ENCODE measurements around the gene TIMM8B. TPM values are rescaled to one million over a fixed set of nuclear protein-coding genes. Genes with fewer than 3 reads are reported as not detected.
"Not testable (repeated sequence)": the region's sequence is repeated elsewhere in the genome, so short reads cannot be mapped to it uniquely, and the experiment has no call there.

Gene TIMM8B
- total RNA-seq, 2 donors from 2014 or later, result 49.1 to 65.1 TPM

DNA sequence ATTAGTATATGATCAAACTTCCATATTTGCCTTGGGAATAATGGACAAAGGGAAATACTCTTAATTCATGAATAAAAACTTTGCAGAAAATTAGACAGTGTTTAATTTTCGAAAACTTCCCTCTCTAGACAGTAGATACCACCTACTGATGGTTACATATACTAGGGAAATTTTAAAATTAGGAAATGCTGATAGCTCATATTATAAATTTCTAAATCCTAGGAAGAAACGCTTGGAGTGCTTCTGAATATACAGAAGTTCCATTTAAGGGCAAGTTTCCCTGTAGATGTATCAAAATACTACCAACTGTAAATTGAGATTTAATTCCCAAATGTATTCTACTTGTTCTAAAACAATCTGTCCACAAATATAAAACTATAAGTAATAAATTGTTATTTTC, 8.7 kb upstream of the TIMM8B start:
- DNase-seq; ATAC-seq; intact Hi-C loops (cut with DNase I, micrococcal nuclease): not testable (repeated sequence)

DNA sequence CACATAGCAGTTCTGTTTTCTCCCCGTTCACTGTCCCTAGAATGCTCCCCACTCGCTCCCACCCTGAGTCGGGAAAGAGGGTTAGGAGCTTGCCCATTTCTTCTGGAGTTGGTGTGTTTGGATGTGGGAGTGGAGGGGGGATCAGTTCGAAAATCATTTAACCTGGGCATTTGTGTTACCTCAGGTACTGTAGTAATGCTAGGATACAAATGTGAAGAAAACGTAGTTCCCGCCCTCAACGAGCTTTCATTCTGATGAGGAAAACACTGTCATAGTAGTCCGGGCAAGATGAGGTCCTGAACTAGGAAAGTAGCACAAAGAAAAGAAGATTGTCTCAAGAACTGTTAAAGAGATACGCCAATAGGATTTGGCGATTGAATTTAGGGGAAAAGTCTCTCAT, 656 bp upstream of the TIMM8B start:
- DNase-seq, result peak in 1 of 2 donors; percentile 11
- ATAC-seq, result peak; percentile 21
- intact Hi-C loops (cut with DNase I, micrococcal nuclease), result no loop called here

DNA sequence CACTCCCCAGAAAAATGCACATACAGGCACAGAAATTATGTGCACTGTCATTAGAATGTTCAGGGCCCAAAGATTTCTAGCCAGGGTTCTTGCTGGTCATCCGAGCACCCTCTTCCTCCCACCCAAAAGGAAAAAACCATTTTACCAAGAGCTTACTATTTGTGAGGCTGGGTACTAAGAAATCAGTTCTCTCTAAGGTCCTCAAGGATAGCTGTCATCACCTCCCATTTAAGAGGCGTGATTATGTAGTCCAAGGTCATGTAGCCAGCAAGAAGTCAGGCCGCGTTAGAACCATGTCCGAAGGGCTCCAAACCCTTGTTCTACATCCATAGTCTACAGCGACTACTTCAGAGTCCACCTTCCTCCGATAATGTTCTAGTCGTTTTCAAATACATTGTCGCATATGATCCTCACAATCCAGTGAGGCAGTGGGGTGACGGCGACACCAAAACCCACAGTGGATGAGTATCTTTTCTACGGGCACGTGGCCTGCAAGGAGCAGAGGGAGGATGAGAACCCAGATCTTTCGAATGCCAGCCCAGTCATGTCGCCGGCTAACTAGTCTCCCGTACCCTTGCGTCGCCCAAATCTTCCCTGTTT, 634 bp downstream of the TIMM8B start:
- DNase-seq (peak; percentile 39 to 45), ATAC-seq (peak; percentile 61)
- intact Hi-C loops (cut with DNase I, micrococcal nuclease), result no loop called here

DNA sequence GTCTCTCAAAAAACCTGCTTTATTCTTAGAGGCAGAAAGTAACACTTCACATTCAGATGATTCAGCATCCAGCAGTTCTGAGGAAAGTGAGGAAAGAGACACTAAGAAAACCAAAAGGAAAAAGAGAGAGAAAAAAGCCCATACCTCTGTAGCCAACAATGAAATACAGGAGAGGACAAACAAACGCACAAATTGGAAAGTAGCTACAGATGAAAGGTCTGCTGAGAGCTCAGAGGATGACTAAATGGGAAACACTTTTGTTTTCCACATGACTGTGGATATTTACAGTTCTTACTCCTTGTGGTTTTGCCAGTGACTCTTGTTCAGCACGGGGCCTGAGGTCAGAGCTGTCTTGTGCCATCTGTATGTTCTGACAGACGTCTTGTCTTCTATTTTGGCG, 3.8 kb downstream of the TIMM8B start:
- intact Hi-C loops (cut with DNase I, micrococcal nuclease), result no loop called here
- DNase-seq (no peak), ATAC-seq (no peak)

DNA sequence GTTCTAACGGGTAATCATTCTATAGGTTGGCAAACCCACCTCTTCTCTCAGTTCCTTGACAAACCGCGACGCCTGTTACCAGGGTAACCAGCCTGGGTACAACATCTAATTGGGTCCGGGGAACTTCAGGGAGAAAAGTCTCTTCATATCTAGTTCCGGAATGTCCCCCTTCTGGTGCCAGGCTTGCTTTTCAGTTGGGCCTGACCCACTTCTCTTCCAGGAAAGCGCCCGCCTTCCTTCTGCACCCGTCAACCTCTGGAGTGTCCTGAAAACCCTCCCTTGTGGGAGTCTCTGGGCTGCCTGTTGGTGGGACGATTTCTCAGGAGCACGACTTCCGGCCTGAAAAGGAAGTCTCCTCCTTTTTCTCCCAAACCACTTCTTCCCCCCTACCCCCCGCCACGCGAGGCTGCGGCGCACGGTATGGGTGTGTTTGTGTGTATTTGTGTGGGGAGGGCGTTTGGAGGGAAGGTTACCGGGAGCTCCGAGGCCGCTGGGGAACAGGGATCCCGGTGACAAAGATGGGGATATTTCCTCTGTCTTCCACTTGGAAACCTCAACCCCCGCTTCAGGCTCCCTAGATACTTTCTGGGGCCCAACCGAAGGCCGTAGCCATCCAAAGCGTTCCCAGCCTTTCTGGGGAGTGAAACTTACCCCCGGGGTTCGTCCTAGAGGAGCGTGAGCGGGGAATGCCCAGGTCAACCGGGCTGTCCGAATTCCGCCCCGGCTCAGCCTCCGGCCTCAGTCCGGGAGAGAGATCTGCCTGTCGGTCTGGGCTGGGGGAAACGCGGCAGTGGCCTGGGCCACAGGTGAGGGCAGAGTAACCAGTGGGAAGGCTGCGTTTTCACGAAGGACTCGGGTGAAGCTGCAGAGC, 12.4 kb downstream of the TIMM8B start, which contains the start of the genes NKAPD1 and PIH1D2:
Gene NKAPD1, plus strand, starts transcription at position 359 of the 871 bp plus-strand sequence. CDS start 1,276 bp downstream, outside the sequence.
Gene PIH1D2, minus strand, starts transcription at position 77 of the 871 bp plus-strand sequence. CDS start 843 bp downstream, outside the sequence.
- peak; percentile 65 to 75 for DNase-seq
- ATAC-seq, result peak; percentile 93
- intact Hi-C loops (cut with DNase I, micrococcal nuclease), result no loop called here

DNA sequence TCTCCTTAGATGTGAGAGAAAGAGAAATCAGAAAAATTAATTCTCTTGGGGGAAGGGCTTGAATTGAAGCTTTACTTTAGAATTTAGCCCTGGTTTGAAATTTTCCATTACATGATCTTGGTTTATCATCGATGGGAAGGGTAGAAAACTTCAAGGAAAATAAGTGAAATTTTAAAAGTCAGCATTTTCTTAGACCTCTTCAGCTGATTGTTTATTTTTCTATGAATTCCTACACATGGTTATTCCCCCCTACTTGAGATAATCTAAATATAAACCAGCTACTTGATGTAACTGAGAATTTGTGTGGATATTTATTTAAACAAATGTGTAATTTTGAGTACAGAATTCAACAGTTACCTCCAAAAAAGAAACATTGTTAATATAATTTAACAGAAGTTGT, 23.6 kb downstream of the TIMM8B start:
- no peak for DNase-seq
- ATAC-seq, result no peak
- intact Hi-C loops (cut with DNase I, micrococcal nuclease), result no loop called here

DNA sequence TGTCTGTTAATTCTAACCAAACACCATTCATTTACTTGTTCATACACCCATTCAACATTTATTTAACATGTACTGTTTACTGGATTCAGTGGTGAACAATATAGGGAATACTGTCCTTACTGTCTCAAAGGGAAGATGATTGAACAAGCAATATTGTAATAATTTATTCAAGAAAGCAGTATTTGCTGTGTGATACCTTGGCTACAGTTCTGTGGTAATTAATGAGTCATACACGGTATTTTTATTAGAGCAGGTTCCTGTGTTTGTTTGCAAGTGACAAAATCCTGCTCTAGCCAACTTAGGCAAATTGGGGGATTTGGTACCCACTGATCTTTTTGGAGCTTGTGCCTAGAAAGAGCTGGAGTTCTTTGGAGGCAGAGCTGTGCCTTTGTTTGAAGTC, 28.5 kb downstream of the TIMM8B start:
- DNase-seq (no peak), ATAC-seq (no peak)
- intact Hi-C loops (cut with DNase I, micrococcal nuclease), result no loop called here

DNA sequence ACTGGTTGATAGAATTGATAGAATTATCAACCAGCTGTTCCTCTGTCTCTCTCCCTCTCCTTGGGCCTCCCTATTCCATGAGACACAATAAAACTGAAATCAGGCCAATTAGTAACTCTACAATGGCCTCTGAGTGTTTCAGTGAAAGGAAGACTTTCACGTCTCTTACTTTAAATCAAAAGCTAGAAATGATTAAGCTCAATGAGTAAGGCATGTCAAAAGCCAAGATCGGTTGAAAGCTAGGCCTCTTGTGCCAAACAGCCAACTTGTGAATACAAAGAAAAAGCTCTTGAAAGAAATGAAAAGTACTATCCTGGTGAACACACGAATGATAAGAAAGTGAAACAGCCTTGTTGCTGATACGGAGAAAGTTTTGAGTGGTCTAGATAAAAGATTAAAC, 29.4 kb downstream of the TIMM8B start:
- DNase-seq (no peak), ATAC-seq (no peak)
- intact Hi-C loops (cut with DNase I, micrococcal nuclease), result no loop called here

DNA sequence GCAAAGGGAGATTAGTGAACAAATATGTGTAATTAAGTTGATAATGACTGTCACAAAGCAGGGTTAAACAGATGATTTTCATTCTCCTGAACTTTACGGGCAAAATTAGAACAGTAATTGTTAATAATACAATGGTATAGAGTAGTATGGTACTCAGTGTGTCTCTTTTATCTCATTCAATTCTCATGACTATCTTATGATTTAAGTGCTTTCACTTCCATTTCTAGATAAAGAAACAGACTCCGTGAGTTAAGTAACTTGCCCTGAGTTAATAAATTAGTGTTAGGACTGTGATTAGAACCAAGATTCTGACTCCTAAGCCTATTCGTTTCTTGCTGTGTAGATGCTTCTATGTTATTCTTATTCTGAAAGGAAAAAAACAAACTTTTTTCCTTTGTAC, 34.8 kb downstream of the TIMM8B start:
- intact Hi-C loops (cut with DNase I, micrococcal nuclease), result no loop called here
- DNase-seq, result no peak
- no peak for ATAC-seq

DNA sequence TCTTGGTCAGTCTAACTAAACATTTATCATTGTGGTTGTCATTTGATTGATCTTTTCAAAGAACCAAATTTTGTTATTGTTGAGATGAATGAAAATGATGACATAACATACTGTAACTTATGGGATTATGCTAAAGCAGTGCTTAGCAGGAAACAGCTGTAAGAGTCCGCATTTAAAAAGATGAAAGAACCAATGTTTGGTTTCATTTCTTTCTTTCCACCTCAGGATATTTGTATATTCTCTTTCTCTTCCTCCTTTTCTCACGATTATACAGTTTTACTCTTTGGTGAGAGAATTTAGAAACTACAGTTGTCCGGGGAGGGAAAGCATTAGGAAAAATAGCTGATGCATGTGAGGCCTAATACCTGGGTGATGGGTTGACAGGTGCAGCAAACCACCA, 35.8 kb downstream of the TIMM8B start:
- intact Hi-C loops (cut with DNase I, micrococcal nuclease), result no loop called here
- DNase-seq (no peak), ATAC-seq (no peak)

DNA sequence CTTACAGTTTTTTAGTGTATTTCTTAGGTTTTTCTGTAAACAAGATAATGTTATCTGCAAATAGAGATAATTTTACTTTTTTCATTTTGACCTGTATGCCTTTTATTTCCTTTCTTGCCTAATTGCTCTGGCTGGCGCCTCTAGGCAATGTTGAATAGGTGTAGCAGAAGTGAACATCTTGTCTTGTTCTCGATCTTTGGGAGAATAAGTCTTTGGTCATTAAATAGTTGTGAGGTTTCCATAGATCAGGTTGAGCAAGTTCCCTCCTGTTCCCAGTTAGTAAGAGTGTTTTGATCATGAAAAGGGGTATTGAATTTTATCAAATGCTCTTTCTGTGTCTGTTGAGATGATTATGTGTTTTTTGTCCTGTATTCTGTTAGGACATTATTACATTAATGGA, 36.8 kb downstream of the TIMM8B start:
- intact Hi-C loops (cut with DNase I, micrococcal nuclease), result no loop called here
- ATAC-seq (no peak), DNase-seq (no peak)

DNA sequence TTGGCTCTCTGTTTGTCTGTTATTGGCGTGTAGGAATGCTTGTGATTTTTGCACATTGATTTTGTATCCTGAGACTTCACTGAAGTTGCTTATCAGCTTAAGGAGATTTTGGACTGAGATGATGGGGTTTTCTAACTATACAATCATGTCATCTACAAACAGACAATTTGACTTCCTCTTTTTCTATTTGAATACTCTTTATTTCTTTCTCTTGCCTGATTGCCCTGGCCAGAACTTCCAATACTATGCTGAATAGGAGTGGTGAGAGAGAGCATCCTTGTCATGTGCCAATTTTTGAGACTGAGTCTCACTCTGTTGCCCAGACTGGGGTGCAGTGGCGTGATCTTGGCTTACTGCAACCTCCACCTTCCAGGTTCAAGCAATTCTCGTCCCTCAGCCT, 38.3 kb downstream of the TIMM8B start:
- ATAC-seq; intact Hi-C loops (cut with DNase I, micrococcal nuclease); DNase-seq: not testable (repeated sequence)

DNA sequence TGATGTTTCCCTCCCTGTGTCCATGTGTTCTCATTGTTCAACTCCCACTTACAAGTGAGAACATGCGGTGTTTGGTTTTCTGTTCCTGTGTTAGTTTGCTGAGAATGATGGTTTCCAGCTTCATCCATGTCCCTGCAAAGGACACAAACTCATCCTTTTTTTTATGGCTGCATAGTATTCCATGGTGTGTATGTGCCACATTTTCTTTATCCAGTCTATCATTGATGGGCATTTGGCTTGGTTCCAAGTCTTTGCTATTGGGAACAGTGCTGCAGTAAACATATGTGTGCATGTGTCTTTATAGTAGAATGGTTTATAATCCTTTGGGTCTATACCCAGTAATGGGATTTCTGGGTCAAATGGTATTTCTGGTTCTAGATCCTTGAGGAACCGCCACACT, 39.9 kb downstream of the TIMM8B start:
- ATAC-seq; intact Hi-C loops (cut with DNase I, micrococcal nuclease); DNase-seq: not testable (repeated sequence)

DNA sequence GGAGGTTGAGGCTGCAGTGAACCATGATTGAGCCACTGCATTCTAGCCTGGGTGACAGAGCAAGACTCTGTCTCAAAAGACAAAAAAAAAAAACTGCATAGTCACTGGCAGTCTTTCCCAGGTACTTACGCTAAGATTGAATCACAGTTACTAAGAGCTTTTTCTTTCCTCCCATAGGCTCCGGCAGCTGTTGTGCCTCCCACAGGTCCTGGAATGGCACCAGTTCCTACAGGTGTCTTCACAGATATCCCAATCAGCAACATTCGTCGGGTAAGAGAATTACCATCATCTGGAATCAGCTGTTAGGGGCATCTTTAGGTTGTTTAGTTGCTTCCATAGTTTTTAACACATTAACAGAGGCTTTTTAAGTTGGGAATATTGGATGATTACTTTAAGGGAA, 41.6 kb downstream of the TIMM8B start:
- intact Hi-C loops (cut with DNase I, micrococcal nuclease), result no loop called here
- ATAC-seq (no peak), DNase-seq (no peak)

DNA sequence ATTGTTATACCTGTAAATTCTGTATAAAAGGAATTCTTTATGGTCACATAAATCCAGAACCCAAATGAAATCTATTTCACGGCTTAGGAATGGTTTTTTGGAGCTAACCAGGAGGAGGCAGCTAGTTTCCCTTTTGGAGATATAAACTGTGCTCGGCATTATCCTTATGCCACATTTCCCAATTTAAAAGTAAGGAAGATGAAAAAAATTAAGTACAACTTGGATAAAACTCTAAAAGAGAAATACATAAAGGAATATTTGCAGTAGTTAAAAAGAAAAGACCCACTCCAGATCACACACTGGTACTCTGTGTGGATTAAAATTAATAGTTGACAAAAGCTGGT, 43.6 kb downstream of the TIMM8B start:
- DNase-seq (no peak), ATAC-seq (no peak)
- intact Hi-C loops (cut with DNase I, micrococcal nuclease), result no loop called here

DNA sequence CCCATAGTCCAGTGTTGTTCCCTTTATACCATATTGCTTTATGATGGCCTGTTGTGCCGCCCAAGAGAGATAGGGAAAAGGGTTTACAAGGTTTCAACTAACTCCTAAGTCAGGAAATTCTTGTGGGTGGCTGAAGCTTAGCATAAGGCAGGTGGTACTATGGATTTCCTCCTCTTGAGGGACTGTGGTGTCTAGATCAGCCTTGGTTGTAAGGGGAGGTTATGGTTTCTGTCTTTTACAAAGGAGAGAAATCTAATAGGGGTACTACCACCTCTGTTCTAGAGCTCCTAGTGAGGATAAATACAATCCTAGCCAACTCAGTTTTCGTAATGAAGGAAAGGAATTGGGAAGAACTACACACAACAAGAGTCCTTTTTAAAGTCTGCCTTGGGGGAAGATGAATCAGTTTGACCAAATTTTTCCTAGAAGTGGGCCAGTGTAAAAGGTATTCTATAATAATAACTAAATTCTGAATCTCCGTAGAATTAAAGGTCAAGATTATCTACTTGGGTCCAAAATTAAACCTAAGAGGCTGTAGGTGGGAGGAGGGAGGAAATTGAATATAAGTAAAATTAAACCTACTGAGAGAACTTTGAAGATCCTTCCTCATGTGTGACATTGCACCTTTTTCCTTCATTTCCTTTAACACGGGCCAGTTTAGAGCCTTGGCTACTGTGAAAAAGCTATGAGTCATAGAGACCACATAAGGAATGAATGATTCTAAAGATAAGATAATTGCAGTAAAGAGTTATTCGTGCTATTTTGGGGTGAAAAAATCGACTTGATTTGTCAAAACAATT, 44.2 kb downstream of the TIMM8B start:
- DNase-seq, result no peak
- ATAC-seq, result no peak
- intact Hi-C loops (cut with DNase I, micrococcal nuclease), result no loop called here

DNA sequence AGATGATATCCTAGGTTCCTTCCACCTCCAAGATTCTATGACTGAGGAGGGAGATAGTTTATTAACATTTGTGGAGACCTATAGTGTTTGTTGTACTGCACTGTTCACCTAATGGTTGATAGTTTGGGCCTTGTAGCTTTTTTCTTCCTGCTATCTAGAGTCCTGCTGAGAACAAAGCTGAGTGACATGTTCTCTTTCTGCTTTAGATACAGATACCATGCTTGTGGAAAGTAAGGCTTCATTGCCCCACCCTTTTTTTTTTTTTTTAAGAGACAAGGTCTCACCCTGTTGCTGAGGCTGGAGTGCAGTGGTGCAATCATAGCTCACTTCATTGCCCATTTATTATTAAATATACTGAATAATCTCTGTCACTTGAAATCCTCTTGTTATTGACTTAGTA, 49.0 kb downstream of the TIMM8B start:
- no peak for ATAC-seq

More for the DNA sequence above, 49.0 kb downstream of the TIMM8B start:
- intact Hi-C loops (cut with DNase I, micrococcal nuclease), result no loop called here
- DNase-seq, result no peak

Measured in left colon (tissue), 2 donors.